Activated effector memory CD4-positive, alpha-beta T cell treated with anti-CD3 and anti-CD28 coated beads, Interleukin-2, amount 50 U/mL, for 16 hours (primary cell): ENCODE data around the gene ARHGAP22.
A peak's percentile ranks its signal among the peaks of the same experiment; 100 is the strongest.
"Not testable (repeated sequence)": the region's sequence is repeated elsewhere in the genome, so short reads cannot be mapped to it uniquely, and the experiment has no call there.

Experiments used
- DNase-seq: peaks from one replicate; pipeline ENCODE4 v3.0.0-alpha.2; 2020

The ARHGAP22 gene

GRCh38 chr10:48446785-48447184 is 158.1 kb downstream of the ARHGAP22 start:
- peak; percentile 58 for DNase-seq

GRCh38 chr10:48445932-48446331 is 158.9 kb downstream of the ARHGAP22 start:
- no peak for DNase-seq

- DNase-seq = peak; percentile 55
Observed at GRCh38 chr10:48444861-48445841, 159.7 kb downstream of the ARHGAP22 start.

- no peak for DNase-seq
Observed at GRCh38 chr10:48444266-48444665, 160.6 kb downstream of the ARHGAP22 start.

- peak; percentile 28 for DNase-seq
Observed at GRCh38 chr10:48442809-48443177, 162.1 kb downstream of the ARHGAP22 start.

- no peak for DNase-seq
Observed at GRCh38 chr10:48442090-48442808, 162.6 kb downstream of the ARHGAP22 start.

GRCh38 chr10:48440771-48441170 is 164.1 kb downstream of the ARHGAP22 start:
- no peak for DNase-seq

- no peak for DNase-seq
Observed at GRCh38 chr10:48439581-48440041, 165.3 kb downstream of the ARHGAP22 start.

GRCh38 chr10:48439031-48439430 is 165.8 kb downstream of the ARHGAP22 start:
- DNase-seq = no peak

GRCh38 chr10:48437546-48437945 is 167.3 kb downstream of the ARHGAP22 start:
- no peak for DNase-seq

GRCh38 chr10:48431871-48432270 is 173.0 kb downstream of the ARHGAP22 start:
- no peak for DNase-seq

- no peak for DNase-seq
Observed at GRCh38 chr10:48430402-48430993, 174.4 kb downstream of the ARHGAP22 start.

GRCh38 chr10:48429309-48429708 is 175.6 kb downstream of the ARHGAP22 start:
- DNase-seq = no peak

GRCh38 chr10:48428896-48429295 is 176.0 kb downstream of the ARHGAP22 start:
- DNase-seq = no peak

GRCh38 chr10:48423884-48424283 is 181.0 kb downstream of the ARHGAP22 start:
- no peak for DNase-seq

GRCh38 chr10:48421862-48422261 is 183.0 kb downstream of the ARHGAP22 start:
- DNase-seq = not testable (repeated sequence)

- no peak for DNase-seq
Observed at GRCh38 chr10:48419714-48420113, 185.2 kb downstream of the ARHGAP22 start.

GRCh38 chr10:48418189-48418788 is 186.6 kb downstream of the ARHGAP22 start:
- no peak for DNase-seq

GRCh38 chr10:48417374-48417773 is 187.5 kb downstream of the ARHGAP22 start:
- no peak for DNase-seq

- DNase-seq = no peak
Observed at GRCh38 chr10:48416584-48417232, 188.2 kb downstream of the ARHGAP22 start.

GRCh38 chr10:48414778-48415177 is 190.1 kb downstream of the ARHGAP22 start:
- DNase-seq = no peak

- no peak for DNase-seq
Observed at GRCh38 chr10:48414160-48414559, 190.7 kb downstream of the ARHGAP22 start.
